Upper lobe of left lung (tissue), 6 donors: Measurements from ENCODE around the gene SAT1. TPM values are rescaled to one million over a fixed set of nuclear protein-coding genes. Genes with fewer than 3 reads are reported as not detected.

Source experiments
- ATAC-seq, 2 donors: fragments of 200-7000 bp; cut with Tn5 transposase; one replicate each; pipeline ENCODE4 v1.9.1; 2022; ENCODE audit warnings: mild to moderate bottlenecking in 2 of 2, moderate library complexity in 2 of 2; ENCODE audit not compliant: low FRiP score in 2 of 2
- DNase-seq, 2 donors: peaks; one replicate each; pipeline ENCODE4 v3.0.0-alpha.2; 2019 to 2020
- H3K27ac ChIP-seq, 4 donors: fragments of 200-600 bp; sonication (generic); one replicate each; pipeline ENCODE4 v1.5.1; 2016 to 2019
- H3K27me3 ChIP-seq, 4 donors: fragments of 200-600 bp; sonication (generic); one replicate each; pipeline ENCODE4 v1.5.1; 2017 to 2019
- H3K36me3 ChIP-seq, 4 donors: fragments of 200-600 bp; sonication (generic); one replicate each; pipeline ENCODE4 v1.5.1; 2016 to 2019
- H3K4me1 ChIP-seq, 4 donors: fragments of 200-600 bp; sonication (generic); one replicate each; pipeline ENCODE4 v1.5.1; 2018 to 2019
- H3K4me3 ChIP-seq, 4 donors: fragments of 200-600 bp; sonication (generic); one replicate each; pipeline ENCODE4 v1.5.1; 2017 to 2019; ENCODE audit warnings: mild to moderate bottlenecking in 2 of 4, moderate library complexity in 1 of 4
- H3K9me3 ChIP-seq, 4 donors: fragments of 200-600 bp; sonication (generic); one replicate each; pipeline ENCODE4 v1.5.1; 2018 to 2019
- EP300 ChIP-seq, 4 donors: sonication (generic); formaldehyde crosslinking; IDR thresholded peaks; one replicate each; pipeline ENCODE4 v1.5.1; 2017; ENCODE audit warnings: antibody characterized with exemption in 4 of 4, control low read depth in 2 of 4
- POLR2A ChIP-seq, 4 donors: fragments of 450-650 bp; IDR thresholded peaks; one replicate each; pipeline ENCODE4 v1.5.1; 2016 to 2017; ENCODE audit warnings: antibody characterized with exemption in 4 of 4, mild to moderate bottlenecking in 2 of 4
- POLR2AphosphoS5 ChIP-seq, 2 donors: sonication (generic); formaldehyde crosslinking; IDR thresholded peaks; one replicate each; pipeline ENCODE4 v1.5.1; 2017; ENCODE audit warnings: antibody characterized with exemption in 2 of 2
- WGBS, 2 donors: methylation state at CpG; one replicate each; pipeline ENCODE4 v1.1.5; 2017 to 2018; 5-methylcytosine and 5-hydroxymethylcytosine counted together
- total RNA-seq, 6 donors: library from RNA; depleted of rRNA in 4 of 6; stranded (reverse); fragments of >200 nt in 4 of 6; gene quantifications; one replicate each; pipeline versions ENCODE4 v1.1.0 to v1.2.1, GENCODE V29; 2016 to 2021
- TF ChIP-seq, protein P1 (sequence below), 6 experiments: fragments of 450-650 bp in 4 of 6; fragments of 200-600 bp in 2 of 6; sonication (generic) in 2 of 6; IDR thresholded peaks; one replicate each; pipeline ENCODE4 v1.5.1; 2016 to 2019; ENCODE audit warnings: antibody characterized with exemption in 6 of 6
- donor health status: DM: no; HTN: no; CAD: no; lungs with moderate emphysema.
- donor health status: DM: no; HTN: yes; CAD: no; lungs with severe emphysema.

SAT1 gene
- total RNA-seq, 6 donors from 2014 or later, result 657 to 1,891 (median 1,145) TPM

- H3K36me3 ChIP-seq, result no peaks in the 10 kb centered on the region
- no peak for DNase-seq
- H3K27ac ChIP-seq, result peak overlapping the region; percentile 70 to 80 (median 76)
- TF ChIP-seq, protein P1, sequence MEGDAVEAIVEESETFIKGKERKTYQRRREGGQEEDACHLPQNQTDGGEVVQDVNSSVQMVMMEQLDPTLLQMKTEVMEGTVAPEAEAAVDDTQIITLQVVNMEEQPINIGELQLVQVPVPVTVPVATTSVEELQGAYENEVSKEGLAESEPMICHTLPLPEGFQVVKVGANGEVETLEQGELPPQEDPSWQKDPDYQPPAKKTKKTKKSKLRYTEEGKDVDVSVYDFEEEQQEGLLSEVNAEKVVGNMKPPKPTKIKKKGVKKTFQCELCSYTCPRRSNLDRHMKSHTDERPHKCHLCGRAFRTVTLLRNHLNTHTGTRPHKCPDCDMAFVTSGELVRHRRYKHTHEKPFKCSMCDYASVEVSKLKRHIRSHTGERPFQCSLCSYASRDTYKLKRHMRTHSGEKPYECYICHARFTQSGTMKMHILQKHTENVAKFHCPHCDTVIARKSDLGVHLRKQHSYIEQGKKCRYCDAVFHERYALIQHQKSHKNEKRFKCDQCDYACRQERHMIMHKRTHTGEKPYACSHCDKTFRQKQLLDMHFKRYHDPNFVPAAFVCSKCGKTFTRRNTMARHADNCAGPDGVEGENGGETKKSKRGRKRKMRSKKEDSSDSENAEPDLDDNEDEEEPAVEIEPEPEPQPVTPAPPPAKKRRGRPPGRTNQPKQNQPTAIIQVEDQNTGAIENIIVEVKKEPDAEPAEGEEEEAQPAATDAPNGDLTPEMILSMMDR (IDR thresholded peaks at IDR 0.05), result no peak
- TF ChIP-seq POLR2A (IDR thresholded peaks at IDR 0.05) (no peak), EP300 (IDR thresholded peaks at IDR 0.05) (no peak), POLR2AphosphoS5 (IDR thresholded peaks at IDR 0.05) (no peak)
- H3K9me3 ChIP-seq, result no peaks in the 10 kb centered on the region
- peaks cover 0 to 24% (median 9%) of the 10 kb centered on the region in 4 donors for H3K4me1 ChIP-seq
- H3K27me3 ChIP-seq, result no peaks in the 10 kb centered on the region
- ATAC-seq, result no peak
- 69 to 79% methylated on average over 3 of the region's 3 CpGs for WGBS, 2 donors
- H3K4me3 ChIP-seq, result no peak overlapping the region
Observed at GRCh38 chrX:23804578-23804977, 21.6 kb downstream of the SAT1 start.

DNA sequence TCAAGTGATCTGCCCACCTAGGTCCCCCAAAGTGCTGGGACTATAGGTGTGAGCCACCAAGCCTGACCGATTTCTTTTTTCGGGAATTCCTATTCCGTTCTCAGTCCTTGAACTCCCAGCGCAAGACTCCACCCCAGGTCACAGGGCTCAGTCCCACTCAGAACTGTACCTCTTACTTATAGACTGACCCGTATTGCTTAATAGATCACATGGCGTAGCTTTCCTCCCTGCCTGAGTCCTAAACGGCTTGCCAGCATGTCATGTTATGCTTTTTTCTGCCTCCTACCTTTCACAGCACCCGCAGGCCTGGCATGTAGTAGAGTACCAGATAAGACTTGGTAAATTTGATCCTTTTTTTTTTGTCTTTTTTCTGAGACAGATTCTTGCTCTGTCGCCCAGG, 22.4 kb downstream of the SAT1 start:
- Histone ChIP-seq H3K4me1 (peaks cover 0 to 24% (median 9%) of the 10 kb centered on the region in 4 donors), H3K27me3 (no peaks in the 10 kb centered on the region), H3K36me3 (no peaks in the 10 kb centered on the region), H3K27ac (peak overlapping the region; percentile 70 to 80 (median 76)), H3K4me3 (no peak overlapping the region), H3K9me3 (no peaks in the 10 kb centered on the region)
- no peak for ATAC-seq
- WGBS, 2 donors, result 52 to 78% methylated on average over 8 to 9 of the region's 9 CpGs
- peak in 1 of 2 donors; percentile 64 for DNase-seq
- TF ChIP-seq POLR2A (IDR thresholded peaks at IDR 0.05) (peak in 1 of 4 donors; percentile 32), EP300 (IDR thresholded peaks at IDR 0.05) (peak in 1 of 4 donors; percentile 75), POLR2AphosphoS5 (IDR thresholded peaks at IDR 0.05) (no peak)

GRCh38 chrX:23810279-23810678, 27.3 kb downstream of the SAT1 start:
- peaks cover 0 to 6% (median 0%) of the 10 kb centered on the region in 4 donors for H3K9me3 ChIP-seq
- H3K4me1 ChIP-seq, result peaks cover 0 to 10% (median 4%) of the 10 kb centered on the region in 4 donors
- no peak overlapping the region for H3K4me3 ChIP-seq
- 76 to 100% methylated on average over 1 to 3 of the region's 3 CpGs for WGBS, 2 donors
- no peak for ATAC-seq
- H3K27ac ChIP-seq, result no peak overlapping the region
- no peaks in the 10 kb centered on the region for H3K36me3 ChIP-seq
- no peaks in the 10 kb centered on the region for H3K27me3 ChIP-seq
- no peak for DNase-seq
- TF ChIP-seq EP300 (IDR thresholded peaks at IDR 0.05), result no peak
- no peak for TF ChIP-seq POLR2A (IDR thresholded peaks at IDR 0.05)
- TF ChIP-seq POLR2AphosphoS5 (IDR thresholded peaks at IDR 0.05), result no peak
- TF ChIP-seq, protein P1 (IDR thresholded peaks at IDR 0.05), result no peak

DNA sequence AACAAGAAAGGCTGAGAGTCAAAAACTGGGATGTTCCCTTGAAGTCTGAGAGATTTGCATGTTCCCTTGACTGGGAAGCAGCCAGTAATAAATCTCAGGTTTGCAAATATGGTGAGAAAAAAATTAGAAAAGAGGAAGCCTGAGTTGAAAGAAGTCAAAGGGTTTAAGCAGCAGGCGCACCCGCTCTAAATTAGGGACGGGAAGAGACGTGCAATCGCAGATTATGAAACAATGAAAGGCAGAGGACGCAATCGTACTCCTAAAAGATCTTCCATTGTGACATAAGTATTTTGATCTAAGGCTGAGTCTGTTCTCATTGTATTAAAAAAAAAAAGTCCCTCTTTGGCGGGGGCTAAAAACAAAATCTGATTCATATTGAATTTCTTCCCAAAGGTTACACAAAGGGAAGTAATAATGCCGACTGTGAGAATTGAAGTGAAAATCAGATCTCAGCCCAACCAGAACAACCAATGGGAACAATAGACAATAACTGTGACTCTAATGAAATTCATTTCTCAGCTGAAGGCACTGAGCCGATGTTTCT, 28.2 kb downstream of the SAT1 start:
- 29 to 58% methylated on average over 10 of the region's 10 CpGs for WGBS, 2 donors
- DNase-seq (peak in 1 of 2 donors; percentile 41), ATAC-seq (peak in 1 of 2 donors; percentile 60)

GRCh38 chrX:23811656-23812055, 28.7 kb downstream of the SAT1 start:
- DNase-seq, result no peak
- H3K27me3 ChIP-seq, result no peaks in the 10 kb centered on the region
- WGBS, 2 donors, result 63 to 73% methylated on average over 6 of the region's 6 CpGs
- TF ChIP-seq POLR2AphosphoS5 (IDR thresholded peaks at IDR 0.05), result no peak
- H3K4me3 ChIP-seq, result no peak overlapping the region
- H3K36me3 ChIP-seq, result no peaks in the 10 kb centered on the region
- H3K4me1 ChIP-seq, result peaks cover 0 to 10% (median 4%) of the 10 kb centered on the region in 4 donors
- ATAC-seq, result no peak
- H3K9me3 ChIP-seq, result peaks cover 0 to 6% (median 0%) of the 10 kb centered on the region in 4 donors
- H3K27ac ChIP-seq, result peak overlapping the region; percentile 2 to 58 (median 45)

More for the DNA sequence above, 28.2 kb downstream of the SAT1 start:
- Histone ChIP-seq H3K9me3 (peaks cover 0 to 6% (median 0%) of the 10 kb centered on the region in 4 donors), H3K4me3 (no peak overlapping the region), H3K27me3 (no peaks in the 10 kb centered on the region), H3K4me1 (peaks cover 0 to 10% (median 4%) of the 10 kb centered on the region in 4 donors), H3K27ac (peak overlapping the region; percentile 37 to 58 (median 46)), H3K36me3 (no peaks in the 10 kb centered on the region)
- peak; percentile 27 to 58 for TF ChIP-seq POLR2AphosphoS5 (IDR thresholded peaks at IDR 0.05)
- TF ChIP-seq, protein P1 (IDR thresholded peaks at IDR 0.05), result no peak

- H3K27me3 ChIP-seq, result no peaks in the 10 kb centered on the region
- no peak overlapping the region for H3K27ac ChIP-seq
- no peak for DNase-seq
- TF ChIP-seq, protein P1 (IDR thresholded peaks at IDR 0.05), result no peak
- TF ChIP-seq POLR2A (IDR thresholded peaks at IDR 0.05), result no peak
- TF ChIP-seq EP300 (IDR thresholded peaks at IDR 0.05), result no peak
- no peak for TF ChIP-seq POLR2AphosphoS5 (IDR thresholded peaks at IDR 0.05)
- no peaks in the 10 kb centered on the region for H3K36me3 ChIP-seq
- H3K4me3 ChIP-seq, result no peak overlapping the region
- H3K9me3 ChIP-seq, result peaks cover 0 to 6% (median 0%) of the 10 kb centered on the region in 4 donors
- H3K4me1 ChIP-seq, result no peaks in the 10 kb centered on the region
- ATAC-seq, result no peak
- WGBS, 2 donors, result 96 to 100% methylated on average over 1 of the region's 1 CpG
Observed at GRCh38 chrX:23813808-23814207, 30.8 kb downstream of the SAT1 start.
